GM12865 (cell line): ENCODE measurements around the gene KNDC1.

Experiments used
- DNase-seq: peaks from one replicate; pipeline ENCODE4 v3.0.0; 2010; ENCODE audit warnings: low read depth
- H3K4me3 ChIP-seq: 2 replicates; pipeline ENCODE4 v1.5.1; 2011; ENCODE audit warnings: mild to moderate bottlenecking, low read depth, low read length, control low read depth
- TF ChIP-seq, protein P1 (sequence below): IDR thresholded peaks from 2 replicates; pipeline ENCODE4 v1.5.1; 2011; ENCODE audit warnings: low read length, control low read depth, low read depth, inconsistent platforms; ENCODE audit not compliant: insufficient read depth; ENCODE audit errors: missing control alignments

The KNDC1 gene

DNA sequence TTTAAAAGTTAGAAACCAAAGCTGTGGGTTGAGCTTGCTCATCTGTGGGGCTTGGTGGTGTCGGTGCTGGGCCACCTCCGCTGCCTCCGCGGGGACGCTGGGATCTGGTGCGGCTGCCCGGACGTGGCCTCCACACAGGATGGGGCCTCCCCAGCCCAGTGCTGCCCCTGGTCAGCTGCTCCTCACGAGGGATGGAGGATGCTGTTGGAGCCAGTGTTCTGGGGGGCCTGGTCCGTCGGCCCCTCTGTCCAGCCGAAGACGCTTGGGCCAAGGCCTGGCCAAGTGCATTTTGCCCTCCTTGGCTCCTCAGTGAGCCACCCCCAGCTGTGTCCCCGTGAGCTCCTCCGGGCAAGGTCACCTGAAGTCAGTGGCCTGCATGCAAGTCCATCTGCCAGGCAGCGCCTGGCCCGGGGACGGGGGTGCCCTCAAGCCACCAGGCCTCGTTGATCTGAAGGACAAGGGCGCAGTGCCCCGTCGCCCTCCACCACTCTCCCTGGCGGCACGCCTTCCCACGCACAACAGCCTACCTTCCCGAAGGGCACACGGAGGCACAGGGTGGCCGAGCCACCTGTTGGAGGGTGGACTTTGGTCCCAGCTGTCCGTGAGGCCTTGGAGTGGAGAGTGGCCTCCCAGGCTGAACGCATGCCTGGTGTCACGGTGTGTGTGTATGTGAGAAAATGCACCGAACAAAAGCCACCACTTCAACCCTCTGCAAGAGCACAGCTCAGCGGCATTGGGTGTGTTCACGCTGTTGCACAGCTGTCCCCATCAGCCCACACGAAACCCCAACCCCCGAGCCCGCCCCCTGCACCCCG lies 27.3 kb downstream of the KNDC1 start:
- TF ChIP-seq, protein P1, sequence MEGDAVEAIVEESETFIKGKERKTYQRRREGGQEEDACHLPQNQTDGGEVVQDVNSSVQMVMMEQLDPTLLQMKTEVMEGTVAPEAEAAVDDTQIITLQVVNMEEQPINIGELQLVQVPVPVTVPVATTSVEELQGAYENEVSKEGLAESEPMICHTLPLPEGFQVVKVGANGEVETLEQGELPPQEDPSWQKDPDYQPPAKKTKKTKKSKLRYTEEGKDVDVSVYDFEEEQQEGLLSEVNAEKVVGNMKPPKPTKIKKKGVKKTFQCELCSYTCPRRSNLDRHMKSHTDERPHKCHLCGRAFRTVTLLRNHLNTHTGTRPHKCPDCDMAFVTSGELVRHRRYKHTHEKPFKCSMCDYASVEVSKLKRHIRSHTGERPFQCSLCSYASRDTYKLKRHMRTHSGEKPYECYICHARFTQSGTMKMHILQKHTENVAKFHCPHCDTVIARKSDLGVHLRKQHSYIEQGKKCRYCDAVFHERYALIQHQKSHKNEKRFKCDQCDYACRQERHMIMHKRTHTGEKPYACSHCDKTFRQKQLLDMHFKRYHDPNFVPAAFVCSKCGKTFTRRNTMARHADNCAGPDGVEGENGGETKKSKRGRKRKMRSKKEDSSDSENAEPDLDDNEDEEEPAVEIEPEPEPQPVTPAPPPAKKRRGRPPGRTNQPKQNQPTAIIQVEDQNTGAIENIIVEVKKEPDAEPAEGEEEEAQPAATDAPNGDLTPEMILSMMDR = no peak
- H3K4me3 ChIP-seq = no peak overlapping the region
- DNase-seq = no peak

DNA sequence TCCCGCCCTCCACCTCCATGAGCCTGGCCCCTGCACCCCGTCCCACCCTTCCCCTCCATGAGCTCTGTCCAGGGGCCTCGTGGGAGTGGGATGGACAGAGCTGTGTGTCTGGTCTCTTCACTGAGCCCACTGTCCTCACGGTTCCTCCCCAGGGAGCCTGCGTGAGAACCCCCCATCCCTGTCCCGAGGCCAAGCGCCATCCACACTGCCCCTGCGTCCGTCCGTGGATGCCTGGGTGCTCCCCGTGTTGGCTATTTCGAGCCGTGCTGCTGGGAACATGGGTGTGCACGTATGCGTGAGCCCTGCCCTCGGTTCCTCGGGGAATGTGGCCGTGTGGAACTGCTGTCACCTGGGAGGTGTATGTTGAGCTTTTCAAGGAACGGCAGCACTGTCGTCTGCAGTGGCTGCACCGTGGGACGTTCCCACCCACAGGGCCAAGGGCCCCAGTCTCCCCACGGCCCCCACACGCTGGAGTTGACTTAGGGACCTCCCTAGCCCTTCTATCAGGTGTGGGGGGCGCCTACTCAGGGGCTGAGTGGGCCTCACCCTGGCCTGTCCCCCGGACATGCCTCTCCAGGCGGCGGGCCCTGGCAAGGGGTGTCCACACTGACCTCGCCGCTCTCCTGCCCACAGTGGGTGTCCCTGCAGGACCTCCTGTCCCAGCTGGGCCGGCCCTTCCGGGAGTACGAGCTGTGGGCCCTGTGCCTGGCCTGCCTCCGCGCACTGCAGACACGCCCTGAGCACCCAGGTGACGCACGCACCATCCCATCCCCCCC lies 28.1 kb downstream of the KNDC1 start:
- no peak for DNase-seq

GRCh38 chr10:133189256-133189655 lies 29.2 kb downstream of the KNDC1 start:
- H3K4me3 ChIP-seq = no peak overlapping the region
- TF ChIP-seq, protein P1 = no peak
- DNase-seq = no peak

More for the DNA sequence above, 28.1 kb downstream of the KNDC1 start:
- TF ChIP-seq, protein P1 = no peak
- no peak overlapping the region for H3K4me3 ChIP-seq

DNA sequence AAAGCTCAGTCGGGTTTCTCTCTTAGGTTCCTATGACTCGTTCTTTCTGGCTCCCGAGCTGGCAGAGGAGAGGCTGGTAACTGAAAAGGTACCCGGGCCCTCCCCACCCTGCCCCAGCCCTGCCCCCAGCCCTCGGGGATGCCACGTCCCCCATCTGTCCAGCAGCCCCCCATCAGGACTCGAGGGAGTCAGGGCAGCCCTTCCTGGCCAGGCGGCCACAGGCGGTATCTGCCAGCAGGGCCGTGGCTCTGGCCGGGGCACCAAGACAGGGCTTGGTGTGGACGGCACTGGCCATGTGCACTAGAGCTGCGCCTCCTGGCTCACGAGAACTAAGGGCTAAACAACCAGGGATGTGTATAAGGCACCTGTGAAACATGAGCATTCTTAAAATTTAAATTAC lies 29.7 kb downstream of the KNDC1 start:
- H3K4me3 ChIP-seq = no peak overlapping the region
- DNase-seq = no peak
- TF ChIP-seq, protein P1 = no peak

DNA sequence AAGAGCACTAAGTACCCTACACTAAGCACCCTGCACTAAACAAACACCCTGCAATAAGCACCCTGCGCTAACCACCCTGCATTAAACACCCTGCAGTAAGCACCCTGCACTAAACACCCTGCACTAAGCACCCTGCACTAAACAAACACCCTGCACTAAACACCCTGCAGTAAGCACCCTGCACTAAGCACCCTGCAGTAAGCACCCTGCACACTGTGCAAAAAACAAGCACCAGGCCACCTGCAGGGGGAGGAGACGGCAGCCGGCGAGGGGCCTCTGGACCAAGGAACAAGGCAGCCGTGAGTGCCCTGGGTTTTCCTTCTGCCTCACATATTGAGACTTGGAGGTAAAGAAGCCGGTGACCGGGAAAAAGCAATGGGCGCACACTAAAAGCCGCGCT lies 30.2 kb downstream of the KNDC1 start:
- TF ChIP-seq, protein P1 = no peak
- no peak overlapping the region for H3K4me3 ChIP-seq
- no peak for DNase-seq

DNA sequence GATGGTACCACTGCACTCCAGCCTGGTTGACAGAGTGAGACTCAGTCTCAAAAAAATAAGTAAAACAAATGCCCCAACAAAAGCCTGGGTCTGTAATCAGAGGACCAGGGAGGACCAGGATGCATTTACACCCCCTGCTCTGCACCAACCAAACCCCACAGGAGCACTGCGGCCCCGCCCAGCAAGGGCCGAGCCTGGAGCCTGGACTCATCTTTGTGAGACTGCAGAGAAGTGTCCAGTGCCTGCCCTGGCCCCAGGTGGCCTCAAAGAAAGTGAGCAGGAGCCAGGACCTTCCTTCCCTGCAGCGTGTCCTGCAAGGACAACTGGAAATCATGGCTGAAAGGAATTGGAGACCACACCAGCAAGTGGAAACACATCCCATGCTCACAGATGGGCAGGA lies 31.6 kb downstream of the KNDC1 start:
- H3K4me3 ChIP-seq = no peak overlapping the region
- TF ChIP-seq, protein P1 = no peak
- DNase-seq = no peak
